WTC11 (cell line): ENCODE measurements around the gene MRAS. TPM values are rescaled to one million over a fixed set of nuclear protein-coding genes. Genes with fewer than 3 reads are reported as not detected.

ENCODE experiments used
- ATAC-seq: fragments of 200-7000 bp; cut with Tn5 transposase; 2 replicates; pipeline ENCODE4 v1.10.0; 2021; ENCODE audit warnings: mild to moderate bottlenecking, moderate library complexity
- CTCF ChIA-PET: fragments of 300-600 bp; sonication (Branson Sonifier 250); formaldehyde crosslinking; loops from one replicate; lab custom pipeline; 2021; ENCODE audit warnings: antibody characterized with exemption; lab: Charles Lee
- POLR2A ChIA-PET: fragments of 350-600 bp; sonication (Branson Sonifier 250); formaldehyde crosslinking; loops from one replicate; lab custom pipeline; 2021; ENCODE audit warnings: antibody characterized with exemption; lab: Charles Lee
- DNase-seq: peaks from one replicate; pipeline ENCODE4 v3.0.0; 2021; ENCODE audit warnings: low spot score
- H3K27ac Mint-ChIP-seq: 2 replicates; pipeline ENCODE4 v1.8.0; 2021; ENCODE audit warnings: mixed read lengths
- H3K27me3 Mint-ChIP-seq: 2 replicates; pipeline ENCODE4 v1.8.0; 2021; ENCODE audit warnings: low read depth, mild to moderate bottlenecking, moderate library complexity, mixed read lengths
- H3K36me3 Mint-ChIP-seq: 2 replicates; pipeline ENCODE4 v1.8.0; 2021; ENCODE audit warnings: mixed read lengths
- H3K4me1 Mint-ChIP-seq: 2 replicates; pipeline ENCODE4 v1.8.0; 2022; ENCODE audit warnings: mixed read lengths
- H3K4me3 Mint-ChIP-seq: 2 replicates; pipeline ENCODE4 v1.8.0; 2021; ENCODE audit warnings: mild to moderate bottlenecking, moderate library complexity, mixed read lengths
- H3K9me3 Mint-ChIP-seq: 2 replicates; pipeline ENCODE4 v1.8.0; 2021; ENCODE audit warnings: mixed read lengths
- ATF1 ChIP-seq: sonication (generic); formaldehyde crosslinking; IDR thresholded peaks from 2 replicates; pipeline ENCODE4 v1.8.1; 2023; ENCODE audit warnings: mild to moderate bottlenecking, moderate library complexity, missing genetic modification reagents
- ATF3 ChIP-seq: sonication (generic); formaldehyde crosslinking; conservative IDR thresholded peaks from 2 replicates; pipeline ENCODE4 v1.8.1; 2022; ENCODE audit warnings: mild to moderate bottlenecking, missing genetic modification reagents
- ATF6 ChIP-seq: sonication (generic); formaldehyde crosslinking; IDR thresholded peaks from 2 replicates; pipeline ENCODE4 v1.8.1; 2023; ENCODE audit warnings: mild to moderate bottlenecking, missing genetic modification reagents
- CBFB ChIP-seq: sonication (generic); formaldehyde crosslinking; IDR thresholded peaks from 2 replicates; pipeline ENCODE4 v1.8.1; 2022; ENCODE audit warnings: mild to moderate bottlenecking, low read depth, missing genetic modification reagents
- CTCF ChIP-seq: fragments of 200-600 bp; IDR thresholded peaks from 2 replicates; pipeline ENCODE4 v1.8.0; 2022; ENCODE audit warnings: antibody characterized with exemption
- ELF4 ChIP-seq: sonication (generic); formaldehyde crosslinking; IDR thresholded peaks from 2 replicates; pipeline ENCODE4 v1.8.1; 2022; ENCODE audit warnings: low read depth, mild to moderate bottlenecking, moderate library complexity, missing genetic modification reagents
- ETV6 ChIP-seq: sonication (generic); formaldehyde crosslinking; IDR thresholded peaks from 2 replicates; pipeline ENCODE4 v1.8.1; 2022; ENCODE audit warnings: mild to moderate bottlenecking, missing genetic modification reagents
- FOXK1 ChIP-seq: sonication (generic); formaldehyde crosslinking; IDR thresholded peaks from 2 replicates; pipeline ENCODE4 v1.8.0; 2022; ENCODE audit warnings: mild to moderate bottlenecking, moderate library complexity, missing genetic modification reagents
- GRHL2 ChIP-seq: fragments of 250-450 bp; sonication (Bioruptor Pico); IDR thresholded peaks from 2 replicates; pipeline ENCODE4 v1.8.0; 2022; ENCODE audit warnings: mild to moderate bottlenecking, moderate library complexity; ENCODE audit not compliant: insufficient replicate concordance, severe bottlenecking
- GTF2I ChIP-seq: fragments of 250-450 bp; sonication (Bioruptor Pico); conservative IDR thresholded peaks from 2 replicates; pipeline ENCODE4 v1.4.0; 2021; ENCODE audit warnings: mild to moderate bottlenecking
- HMGXB4 ChIP-seq: sonication (generic); formaldehyde crosslinking; IDR thresholded peaks from 2 replicates; pipeline ENCODE4 v1.8.1; 2023; ENCODE audit warnings: mild to moderate bottlenecking, moderate library complexity, missing genetic modification reagents
- JAZF1 ChIP-seq: fragments of 250-450 bp; sonication (Bioruptor Pico); IDR thresholded peaks from 2 replicates; pipeline ENCODE4 v1.9.0; 2021; ENCODE audit warnings: moderate library complexity, mild to moderate bottlenecking, inconsistent platforms
- MAX ChIP-seq: sonication (generic); formaldehyde crosslinking; IDR thresholded peaks from 2 replicates; pipeline ENCODE4 v1.8.0; 2022; ENCODE audit warnings: mild to moderate bottlenecking, missing genetic modification reagents
- MXD4 ChIP-seq: fragments of 250-450 bp; sonication (Bioruptor Pico); IDR thresholded peaks from 2 replicates; pipeline ENCODE4 v1.8.0; 2021; ENCODE audit warnings: mild to moderate bottlenecking, moderate library complexity, borderline replicate concordance
- NFE2L1 ChIP-seq: sonication (generic); formaldehyde crosslinking; IDR thresholded peaks from 2 replicates; pipeline ENCODE4 v1.8.1; 2023; ENCODE audit warnings: missing genetic modification reagents
- NFYB ChIP-seq: sonication (generic); formaldehyde crosslinking; conservative IDR thresholded peaks from 2 replicates; pipeline ENCODE4 v1.8.0; 2022; ENCODE audit warnings: low read depth, missing genetic modification reagents
- OVOL2 ChIP-seq: fragments of 250-450 bp; sonication (Bioruptor Pico); IDR thresholded peaks from 2 replicates; pipeline ENCODE4 v1.9.0; 2021; ENCODE audit warnings: mild to moderate bottlenecking, borderline replicate concordance
- PREB ChIP-seq: sonication (generic); formaldehyde crosslinking; IDR thresholded peaks from 2 replicates; pipeline ENCODE4 v1.8.1; 2022; ENCODE audit warnings: mild to moderate bottlenecking, missing genetic modification reagents, moderate library complexity, borderline replicate concordance
- RELA ChIP-seq: sonication (generic); formaldehyde crosslinking; IDR thresholded peaks from 2 replicates; pipeline ENCODE4 v1.8.1; 2022; ENCODE audit warnings: missing genetic modification reagents, mild to moderate bottlenecking, borderline replicate concordance
- SMAD4 ChIP-seq: sonication (generic); formaldehyde crosslinking; IDR thresholded peaks from 2 replicates; pipeline ENCODE4 v1.8.0; 2022; ENCODE audit warnings: mild to moderate bottlenecking, missing genetic modification reagents
- SP1 ChIP-seq: sonication (generic); formaldehyde crosslinking; conservative IDR thresholded peaks from 2 replicates; pipeline ENCODE4 v1.8.1; 2022; ENCODE audit warnings: missing genetic modification reagents
- USF2 ChIP-seq: sonication (generic); formaldehyde crosslinking; IDR thresholded peaks from 2 replicates; pipeline ENCODE4 v1.8.1; 2023; ENCODE audit warnings: mild to moderate bottlenecking, missing genetic modification reagents, moderate library complexity
- ZBTB21 ChIP-seq: sonication (generic); formaldehyde crosslinking; IDR thresholded peaks from 2 replicates; pipeline ENCODE4 v1.8.1; 2023; ENCODE audit warnings: mild to moderate bottlenecking, missing genetic modification reagents, borderline replicate concordance
- ZNF232 ChIP-seq: sonication (generic); formaldehyde crosslinking; IDR thresholded peaks from 2 replicates; pipeline ENCODE4 v1.8.0; 2022; ENCODE audit warnings: mild to moderate bottlenecking, missing genetic modification reagents
- ZNF263 ChIP-seq: sonication (generic); formaldehyde crosslinking; IDR thresholded peaks from 2 replicates; pipeline ENCODE4 v1.8.1; 2022; ENCODE audit warnings: low read depth, mild to moderate bottlenecking, moderate library complexity, missing genetic modification reagents
- total RNA-seq: library from RNA; stranded (reverse); gene quantifications from 3 replicates; pipeline ENCODE4 v1.2.3, GENCODE V29; 2021

MRAS gene
- total RNA-seq, 1 experiment from 2014 or later, result 14.8 TPM

- DNase-seq (no peak), ATAC-seq (peak; percentile 52)
- TF ChIP-seq ATF3 (CRISPR knock-in tag), result no peak
- TF ChIP-seq MXD4 (CRISPR knock-in tag), result no peak
- TF ChIP-seq CBFB (CRISPR knock-in tag), result no peak
- TF ChIP-seq CTCF, result no peak
- ChIA-PET CTCF (interaction anchor here (1.3 to 2.8 kb wide), 4 partner anchors 14 to 512 kb away, joined by 3 to 8 read pairs (median 4); partner anchors contain the start of gene CEP70), POLR2A (no interaction called here)
- H3K27ac Mint-ChIP-seq, result no peak overlapping the region
- H3K9me3 Mint-ChIP-seq, result peaks cover 35% of the 10 kb centered on the region
- peaks cover 56% of the 10 kb centered on the region for H3K27me3 Mint-ChIP-seq
- H3K4me3 Mint-ChIP-seq, result no peak overlapping the region
- peaks cover 22% of the 10 kb centered on the region for H3K36me3 Mint-ChIP-seq
- H3K4me1 Mint-ChIP-seq, result peaks cover 10% of the 10 kb centered on the region; the same call in 1 of the 2 replicates
These were observed 74.9 kb downstream of the MRAS start for GRCh38 chr3:138423316-138423715.

GRCh38 chr3:138424323-138424722 lies 75.9 kb downstream of the MRAS start:
- ChIA-PET POLR2A (no interaction called here), CTCF (interaction anchor here (2.0 kb wide), 1 partner anchor 170 kb away, joined by 4 read pairs; the partner anchor contains the start of gene CEP70)
- Mint-ChIP-seq H3K4me1 (peaks cover 10% of the 10 kb centered on the region; the same call in 1 of the 2 replicates), H3K36me3 (peaks cover 20% of the 10 kb centered on the region), H3K27ac (no peak overlapping the region), H3K4me3 (no peak overlapping the region), H3K27me3 (peaks cover 55% of the 10 kb centered on the region), H3K9me3 (peaks cover 28% of the 10 kb centered on the region)
- DNase-seq (no peak), ATAC-seq (no peak)
- no peak for TF ChIP-seq ZBTB21 (CRISPR knock-in tag)
- TF ChIP-seq NFE2L1 (CRISPR knock-in tag), result no peak
- no peak for TF ChIP-seq ELF4 (CRISPR knock-in tag)
- no peak for TF ChIP-seq SP1 (CRISPR knock-in tag)
- TF ChIP-seq ZNF263, result no peak
- no peak for TF ChIP-seq MAX (CRISPR knock-in tag)
- no peak for TF ChIP-seq GRHL2
- no peak for TF ChIP-seq FOXK1 (CRISPR knock-in tag)
- TF ChIP-seq RELA (CRISPR knock-in tag), result no peak
- no peak for TF ChIP-seq ATF1 (CRISPR knock-in tag)
- no peak for TF ChIP-seq ZNF232 (CRISPR knock-in tag)
- TF ChIP-seq ETV6 (CRISPR knock-in tag), result no peak
- TF ChIP-seq JAZF1 (CRISPR knock-in tag), result no peak
- no peak for TF ChIP-seq ATF3 (CRISPR knock-in tag)

- DNase-seq (no peak), ATAC-seq (peak; percentile 57)
- POLR2A ChIA-PET, result no interaction called here
- Mint-ChIP-seq H3K4me1 (peaks cover 10% of the 10 kb centered on the region; the same call in 1 of the 2 replicates), H3K36me3 (peaks cover 10% of the 10 kb centered on the region), H3K9me3 (peaks cover 13% of the 10 kb centered on the region), H3K4me3 (no peak overlapping the region), H3K27me3 (peaks cover 52% of the 10 kb centered on the region), H3K27ac (no peak overlapping the region)
- CTCF ChIA-PET, result interaction anchor here (0.6 to 1.4 kb wide), 6 partner anchors 9 to 95 kb away, joined by 3 to 6 read pairs (median 4); no protein-coding TSS in a partner anchor
- TF ChIP-seq MXD4 (CRISPR knock-in tag), result no peak
- no peak for TF ChIP-seq ATF6
- TF ChIP-seq PREB (CRISPR knock-in tag), result no peak
- no peak for TF ChIP-seq SMAD4 (CRISPR knock-in tag)
- TF ChIP-seq GRHL2, result no peak
- no peak for TF ChIP-seq GTF2I
- no peak for TF ChIP-seq USF2
- no peak for TF ChIP-seq HMGXB4 (CRISPR knock-in tag)
- no peak for TF ChIP-seq NFYB
- no peak for TF ChIP-seq OVOL2
These were observed 77.8 kb downstream of the MRAS start for GRCh38 chr3:138426211-138426610.
